IPS-18c (cell line): ENCODE results near the gene SCLY.

Experiments
- H3K4me3 ChIP-seq: 2 replicates; pipeline ENCODE4 v1.7.0; 2013; ENCODE audit warnings: low read depth, mild to moderate bottlenecking, low read length, moderate library complexity; ENCODE audit not compliant: insufficient read depth
- H3K9me3 ChIP-seq: one replicate; pipeline ENCODE4 v1.6.1; 2013; ENCODE audit warnings: mild to moderate bottlenecking, low read length, moderate library complexity; ENCODE audit not compliant: control insufficient read depth, insufficient read depth

SCLY gene

GRCh38 chr2:238085899-238086298, 25.1 kb downstream of the SCLY start:
- Histone ChIP-seq H3K9me3 (no peaks in the 10 kb centered on the region), H3K4me3 (no peak overlapping the region)

DNA sequence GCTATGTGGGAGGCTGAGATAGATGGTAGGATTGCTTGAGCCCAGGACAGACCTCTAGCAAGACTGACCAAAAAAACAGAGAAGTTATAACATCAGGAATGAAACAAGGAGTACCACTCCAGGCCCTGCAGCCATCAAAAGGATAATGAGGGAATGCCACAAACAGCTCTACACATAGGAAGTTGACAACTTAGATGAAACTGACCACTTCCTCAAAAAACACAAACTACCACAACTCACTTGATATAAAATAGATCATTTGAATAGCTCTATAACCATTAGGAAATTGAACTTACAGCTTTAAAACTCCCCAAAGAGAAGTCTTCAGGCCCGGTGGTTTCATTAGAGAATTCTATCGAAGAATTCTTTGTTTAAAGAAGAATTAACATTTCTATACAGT, 26.4 kb downstream of the SCLY start:
- Histone ChIP-seq H3K9me3 (no peaks in the 10 kb centered on the region), H3K4me3 (no peak overlapping the region)

- no peaks in the 10 kb centered on the region for H3K9me3 ChIP-seq
Measured at GRCh38 chr2:238090887-238091286, 30.1 kb downstream of the SCLY start.

DNA sequence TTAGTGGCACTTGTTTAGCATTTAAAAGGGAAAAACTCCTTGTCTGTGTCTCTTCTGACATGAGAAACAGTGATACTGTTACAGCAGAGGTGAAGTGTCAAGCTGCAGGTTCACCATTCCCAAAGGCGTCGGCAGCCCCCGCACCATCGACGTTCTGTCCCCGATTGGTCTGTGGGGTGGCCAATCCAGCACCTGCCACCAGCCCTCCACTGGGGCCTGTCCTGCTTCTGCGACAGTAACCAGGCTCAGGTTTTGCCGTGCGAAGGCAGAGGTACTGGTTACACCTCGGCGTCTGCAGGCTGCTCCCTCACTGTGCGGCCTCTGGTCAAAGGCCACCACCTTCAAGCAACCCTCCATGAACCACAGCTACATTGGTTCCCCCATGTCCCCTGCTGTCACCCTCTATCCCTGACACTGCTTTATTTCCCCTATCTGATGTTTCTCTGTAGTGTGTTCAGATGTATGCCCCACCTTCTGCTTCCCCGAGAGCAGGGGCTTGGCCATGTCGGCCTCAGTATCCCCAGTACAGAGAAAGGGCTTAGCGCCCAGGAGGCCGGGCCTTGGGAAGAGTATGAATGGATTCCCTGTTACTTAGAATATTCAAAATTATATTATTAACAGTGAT, 30.7 kb downstream of the SCLY start:
- H3K4me3 ChIP-seq, result no peak overlapping the region
- no peaks in the 10 kb centered on the region for H3K9me3 ChIP-seq

More at GRCh38 chr2:238090887-238091286, 30.1 kb downstream of the SCLY start:
- no peak overlapping the region for H3K4me3 ChIP-seq

GRCh38 chr2:238092486-238093035, 31.8 kb downstream of the SCLY start:
- no peaks in the 10 kb centered on the region for H3K9me3 ChIP-seq

GRCh38 chr2:238093181-238094140, 32.7 kb downstream of the SCLY start:
- Histone ChIP-seq H3K9me3 (no peaks in the 10 kb centered on the region), H3K4me3 (no peak overlapping the region)

More at GRCh38 chr2:238092486-238093035, 31.8 kb downstream of the SCLY start:
- no peak overlapping the region for H3K4me3 ChIP-seq

- H3K9me3 ChIP-seq, result no peaks in the 10 kb centered on the region
- H3K4me3 ChIP-seq, result no peak overlapping the region
Measured at GRCh38 chr2:238094438-238095022, 33.7 kb downstream of the SCLY start.

GRCh38 chr2:238095143-238095542, 34.3 kb downstream of the SCLY start:
- no peaks in the 10 kb centered on the region for H3K9me3 ChIP-seq
- no peak overlapping the region for H3K4me3 ChIP-seq

DNA sequence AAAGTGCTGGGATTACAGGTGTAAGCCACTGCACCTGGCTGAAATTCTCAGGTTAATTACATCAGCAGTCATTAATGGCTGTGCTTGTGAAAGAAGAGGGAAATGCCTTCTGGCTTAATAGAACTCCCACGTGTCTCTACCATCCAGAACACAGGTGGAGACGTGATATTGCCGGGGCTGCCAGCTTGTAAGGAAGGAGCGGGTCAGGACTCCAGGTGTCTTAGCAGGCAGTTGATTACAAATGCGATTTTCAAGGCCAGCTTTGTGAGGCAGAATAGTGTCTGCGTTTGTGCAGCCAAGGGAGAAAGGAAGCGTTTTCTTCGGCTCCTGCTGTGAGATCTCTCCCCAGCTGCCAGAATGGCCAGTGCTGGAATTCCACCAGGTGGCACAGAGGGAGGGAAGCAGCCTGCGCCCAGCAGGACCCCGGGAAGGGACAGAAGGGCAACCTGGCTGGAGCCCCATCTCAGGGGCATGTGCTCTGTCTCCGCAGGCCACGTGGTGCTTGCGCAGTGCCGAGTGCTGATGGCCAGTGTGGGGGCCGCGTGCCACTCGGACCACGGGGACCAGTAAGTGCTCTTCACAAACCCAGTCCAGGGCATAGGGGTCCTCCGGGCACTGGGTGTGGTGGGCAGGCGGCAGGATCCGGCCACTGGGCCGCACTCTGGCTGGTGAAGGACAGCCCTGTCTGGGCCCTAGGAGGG, 35.7 kb downstream of the SCLY start:
- Histone ChIP-seq H3K9me3 (no peaks in the 10 kb centered on the region), H3K4me3 (no peak overlapping the region)

DNA sequence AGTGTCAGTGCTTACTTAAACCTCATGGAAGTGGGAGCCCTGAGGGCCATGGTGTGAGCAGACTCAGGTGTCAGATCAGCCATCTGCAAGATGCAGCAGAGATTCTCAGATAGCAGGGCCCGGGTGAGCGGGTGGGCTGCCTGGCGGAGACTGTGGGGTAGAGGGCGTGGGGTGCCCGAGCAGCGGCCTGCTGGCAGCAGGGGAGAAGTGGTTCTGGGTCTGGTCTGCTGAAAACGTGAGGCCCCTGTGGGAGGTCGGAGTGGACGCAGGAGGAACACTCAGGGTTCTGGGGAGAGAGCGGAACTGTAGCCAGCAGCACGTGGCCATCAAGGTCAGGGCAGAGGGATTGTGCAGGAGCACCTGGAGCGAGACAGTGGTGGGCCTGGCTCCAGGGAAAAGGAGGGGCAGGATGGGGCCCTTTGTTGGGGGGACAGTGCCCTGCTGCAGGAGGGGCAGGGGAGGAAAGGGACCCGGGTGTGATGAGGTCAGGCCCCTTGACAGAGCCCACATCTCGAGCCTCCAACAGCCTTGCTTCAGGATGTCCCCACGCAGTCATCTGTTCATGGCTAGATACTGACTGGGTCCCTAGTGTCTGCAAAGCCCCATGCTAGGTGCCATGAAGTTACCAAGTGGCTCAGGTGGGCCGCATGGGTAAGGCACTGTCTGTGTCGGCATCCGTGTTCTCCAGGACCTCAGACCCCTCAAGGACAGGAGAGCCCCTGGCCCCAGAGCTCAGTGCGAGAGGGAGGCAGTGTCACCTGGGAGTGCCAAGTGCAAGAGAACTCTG, 36.6 kb downstream of the SCLY start:
- no peak overlapping the region for H3K4me3 ChIP-seq
- H3K9me3 ChIP-seq, result no peaks in the 10 kb centered on the region

- H3K9me3 ChIP-seq, result no peaks in the 10 kb centered on the region
- H3K4me3 ChIP-seq, result no peak overlapping the region
Measured at GRCh38 chr2:238097988-238098871, 37.4 kb downstream of the SCLY start.

DNA sequence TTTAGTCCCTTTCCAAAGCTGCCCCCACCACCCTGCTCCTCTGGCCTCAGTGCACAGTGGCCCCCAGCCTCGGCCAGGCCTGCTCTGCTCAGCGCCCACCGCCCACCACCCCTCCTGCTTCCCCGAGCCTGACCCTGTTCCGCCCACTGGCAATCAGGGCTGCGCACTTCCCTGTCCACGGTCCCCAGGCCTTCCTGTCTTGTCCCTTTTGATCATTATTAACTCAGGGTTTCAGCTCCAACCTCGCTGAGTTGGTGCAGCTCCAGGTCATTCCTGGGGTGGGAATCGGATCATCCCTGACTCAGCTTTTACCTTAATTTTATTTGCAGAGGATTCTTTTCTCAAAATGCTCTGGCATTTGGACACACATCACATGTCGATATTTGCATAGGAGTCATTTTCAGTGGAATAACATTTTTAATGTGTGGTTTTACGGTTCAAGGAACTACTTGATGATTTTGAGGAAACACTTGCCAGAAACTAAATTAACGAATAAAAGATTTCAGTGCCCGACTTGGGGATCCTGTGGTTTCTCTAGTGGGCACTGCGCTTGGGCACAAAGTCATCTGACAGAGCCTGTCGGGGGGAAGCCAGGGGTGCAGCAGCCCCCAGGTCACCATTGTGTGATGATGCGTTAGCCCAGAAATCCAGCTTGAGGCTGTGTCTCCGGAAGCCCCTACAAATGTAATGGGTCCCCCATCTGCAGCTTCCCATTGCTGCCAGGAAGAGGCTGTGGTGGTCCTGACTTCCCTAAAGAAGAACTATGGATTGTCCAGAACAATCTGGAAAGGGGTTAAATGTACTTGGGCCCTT, 38.3 kb downstream of the SCLY start:
- Histone ChIP-seq H3K4me3 (no peak overlapping the region), H3K9me3 (no peaks in the 10 kb centered on the region)

DNA sequence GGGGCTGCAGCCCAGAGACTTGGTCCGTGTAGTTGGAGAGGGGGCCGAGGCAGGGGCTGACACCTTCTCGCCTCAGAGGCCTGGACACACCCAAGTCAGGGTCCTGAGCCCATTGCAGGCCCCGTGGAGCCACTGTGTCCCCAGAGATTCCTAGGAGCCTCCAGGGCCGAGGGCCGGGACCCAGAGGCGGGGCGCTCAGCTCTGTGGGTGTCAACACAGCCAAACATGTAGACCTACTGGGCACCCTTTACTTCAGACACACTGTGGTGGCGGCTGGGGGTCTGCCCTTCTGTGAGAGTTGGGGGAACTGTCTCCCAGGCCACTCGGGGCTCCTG, 38.9 kb downstream of the SCLY start:
- Histone ChIP-seq H3K9me3 (no peaks in the 10 kb centered on the region), H3K4me3 (no peak overlapping the region)

DNA sequence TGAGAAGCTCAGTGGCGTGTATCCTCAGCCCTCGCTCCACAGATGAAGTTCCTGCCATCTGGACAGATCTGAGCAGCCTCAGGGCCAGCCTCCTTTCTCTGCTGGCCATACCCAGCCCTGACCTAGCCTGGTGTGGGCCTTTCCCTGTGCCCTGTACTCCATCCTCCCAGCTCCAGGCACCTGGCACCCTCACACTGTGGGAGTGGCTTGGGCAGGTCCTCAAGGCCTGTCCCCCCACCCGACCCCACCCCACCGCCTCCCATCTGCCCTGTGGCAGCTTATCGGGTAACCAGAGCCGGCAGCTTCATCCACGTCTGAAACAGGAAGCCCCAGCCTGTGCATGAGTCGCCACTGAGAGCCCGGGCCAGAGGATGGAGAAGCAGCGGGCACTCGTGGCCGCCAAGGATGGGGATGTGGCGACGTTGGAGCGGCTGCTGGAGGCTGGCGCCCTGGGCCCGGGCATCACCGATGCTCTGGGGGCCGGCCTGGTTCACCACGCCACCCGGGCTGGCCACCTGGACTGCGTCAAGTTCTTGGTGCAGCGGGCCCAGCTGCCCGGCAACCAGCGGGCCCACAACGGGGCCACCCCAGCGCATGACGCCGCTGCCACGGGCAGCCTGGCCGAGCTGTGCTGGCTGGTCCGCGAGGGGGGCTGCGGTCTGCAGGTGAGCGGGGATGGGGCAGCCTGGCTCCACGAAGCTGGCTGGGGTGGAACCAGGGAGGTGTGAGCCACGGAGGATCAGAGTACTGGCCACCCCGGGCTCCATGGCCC, 39.4 kb downstream of the SCLY start, which contains the start of gene ESPNL:
Gene ESPNL (plus strand): TSS at position 292 of the 772 bp plus-strand sequence. CDS start 80 bp downstream, at position 372.
- Histone ChIP-seq H3K4me3 (no peak within 1 kb of the TSS), H3K9me3 (no peaks in the 10 kb centered on the region)
